HG03066 (cell line): ENCODE data around the gene UGT1A6.
"Not testable (repeated sequence)": the region's sequence is repeated elsewhere in the genome, so short reads cannot be mapped to it uniquely, and the experiment has no call there.

Source experiments
- ATAC-seq: cut with Tn5 transposase; IDR thresholded peaks from one replicate; pipeline ENCODE4 v1.9.1; 2021; ENCODE audit warnings: low read depth; ENCODE audit not compliant: unreplicated experiment

Gene UGT1A6

GRCh38 chr2:233713262-233713615 is 20.5 kb downstream of the UGT1A6 start:
- no peak for ATAC-seq

DNA sequence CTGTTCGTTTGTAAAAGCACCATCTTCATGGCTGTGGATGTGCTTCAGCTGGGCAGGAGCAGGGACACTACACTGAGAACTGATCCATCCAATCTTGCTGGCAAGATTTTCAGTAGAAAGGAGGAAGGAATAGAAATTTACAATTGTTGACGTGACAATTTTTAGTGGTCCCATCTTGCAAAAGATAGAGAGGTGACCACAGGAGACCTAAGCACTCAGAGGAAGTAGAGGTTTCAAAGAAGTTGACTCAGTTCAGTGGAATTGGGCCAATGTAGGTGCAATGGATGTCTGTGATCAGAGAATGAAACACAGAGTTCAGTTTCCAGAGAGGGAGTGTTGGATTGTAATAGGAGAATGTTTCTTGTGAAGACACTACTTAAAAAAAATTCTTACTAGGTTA is 21.4 kb downstream of the UGT1A6 start:
- ATAC-seq = no peak

DNA sequence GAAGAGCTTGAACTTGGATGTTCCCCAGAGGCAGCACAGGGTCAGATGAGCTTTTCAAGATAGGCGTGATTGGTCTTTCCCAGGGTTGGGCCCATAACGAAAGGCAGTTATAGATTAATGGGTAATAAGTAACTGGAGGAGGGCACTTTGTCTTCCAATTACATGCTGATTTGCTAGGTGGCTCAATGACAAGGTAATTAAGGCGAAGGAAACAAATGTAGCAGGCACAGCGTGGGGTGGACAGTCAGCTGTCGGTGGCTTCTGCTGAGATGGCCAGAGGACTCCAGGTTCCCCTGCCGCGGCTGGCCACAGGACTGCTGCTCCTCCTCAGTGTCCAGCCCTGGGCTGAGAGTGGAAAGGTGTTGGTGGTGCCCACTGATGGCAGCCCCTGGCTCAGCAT is 25.9 kb downstream of the UGT1A6 start, which contains the start of gene UGT1A4:
Gene UGT1A4, plus strand, starts transcription at position 185 of the 400 bp plus-strand sequence. Its CDS starts 85 bp downstream, at position 270.
- ATAC-seq = no peak

- no peak for ATAC-seq
Observed at GRCh38 chr2:233728723-233729301, 36.1 kb downstream of the UGT1A6 start, which contains the start of gene UGT1A3. Gene UGT1A3, plus strand, starts transcription at chr2:233729042. Its CDS starts 85 bp downstream, at chr2:233729127.

DNA sequence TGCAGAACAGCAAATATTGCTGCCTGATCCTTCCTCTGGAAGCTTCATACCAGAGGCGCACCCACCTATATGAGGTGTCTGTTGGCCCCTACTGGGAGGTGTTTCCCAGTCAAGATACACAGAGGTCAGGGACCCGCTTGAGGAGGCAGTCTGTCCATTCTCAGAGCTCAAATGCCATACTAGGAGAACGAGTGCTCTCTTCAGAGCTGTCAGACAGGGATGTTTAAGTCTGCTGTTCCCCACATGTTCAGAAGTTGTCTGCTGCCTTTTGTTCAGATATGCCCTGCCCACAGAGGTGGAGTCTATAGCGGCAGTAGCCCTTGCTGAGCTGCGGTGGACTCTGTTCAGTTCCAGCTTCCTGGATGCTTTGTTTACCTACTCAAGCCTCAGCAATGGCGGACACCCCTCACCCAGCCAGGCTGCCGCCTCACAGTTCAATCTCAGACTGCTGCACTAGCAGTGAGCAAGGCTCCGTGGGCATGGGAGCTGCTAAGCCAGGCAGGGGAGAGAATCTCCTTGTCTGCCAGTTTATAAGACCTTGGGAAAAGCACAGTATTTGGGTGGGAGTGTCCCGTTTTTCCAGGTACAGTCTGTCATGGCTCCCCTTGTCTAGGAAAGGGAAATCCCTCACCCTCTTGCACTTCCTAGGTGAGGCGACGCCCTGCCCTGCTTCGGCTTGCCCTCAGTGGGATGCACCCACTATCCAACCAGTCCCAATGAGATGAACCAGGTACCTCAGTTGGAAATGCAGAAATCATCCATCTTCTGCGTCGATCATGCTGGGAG is 44.4 kb downstream of the UGT1A6 start:
- not testable (repeated sequence) for ATAC-seq

DNA sequence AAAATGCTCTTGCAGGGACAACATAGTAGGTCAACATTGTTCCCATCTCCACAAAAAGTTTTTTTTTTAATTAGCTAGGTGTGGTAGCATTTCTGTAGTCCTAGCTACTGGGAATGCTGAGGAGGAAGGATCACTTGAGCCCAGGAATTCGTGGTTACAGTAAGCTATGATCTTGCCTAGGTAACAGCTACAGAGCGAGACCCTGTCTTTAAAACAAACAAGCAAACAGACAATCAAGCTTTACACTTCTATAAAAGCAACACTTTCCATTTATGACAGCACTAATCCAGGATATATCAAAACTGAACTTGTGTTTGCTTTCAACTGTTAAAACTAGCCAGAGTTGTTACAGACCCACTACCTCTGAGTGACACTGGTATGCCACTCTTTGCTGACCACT is 48.2 kb downstream of the UGT1A6 start:
- no peak for ATAC-seq

DNA sequence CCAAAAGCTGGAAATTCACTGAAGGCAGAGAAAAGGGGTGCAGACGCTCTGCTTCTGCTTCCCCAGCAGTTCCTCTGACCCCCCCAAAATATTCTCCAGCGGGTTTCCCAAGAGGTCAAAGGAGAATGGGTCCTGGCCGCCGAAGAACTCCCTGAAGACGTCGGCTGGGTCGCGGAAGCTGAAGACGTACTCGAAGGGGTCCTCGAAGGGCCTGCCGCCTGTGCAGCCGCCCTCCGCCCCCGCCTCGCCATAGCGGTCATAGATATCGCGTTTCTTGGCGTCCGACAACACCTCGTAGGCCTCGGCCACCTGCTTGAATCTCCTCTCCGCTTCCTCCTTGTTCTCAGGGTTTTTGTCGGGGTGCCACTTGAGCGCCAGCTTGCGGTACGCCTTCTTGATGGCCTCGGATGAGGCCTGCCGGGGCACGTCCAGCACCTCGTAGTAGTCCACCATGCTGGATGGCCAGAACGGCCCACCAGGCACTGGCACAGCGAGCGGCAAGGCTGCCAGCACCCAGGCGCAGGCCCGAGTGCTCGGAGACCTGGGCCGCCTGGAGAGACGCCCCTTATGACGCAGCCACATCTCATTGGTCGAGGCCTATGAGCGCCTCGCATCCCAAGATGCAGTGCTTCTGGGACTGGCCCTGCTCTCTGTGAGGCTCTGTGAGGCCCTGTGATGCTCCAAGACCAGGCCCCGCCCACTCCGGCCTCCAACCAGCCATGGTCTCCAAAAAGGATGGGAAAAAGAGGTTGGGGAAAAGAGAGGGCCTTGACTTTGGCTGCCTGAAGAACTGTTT is 51.0 kb downstream of the UGT1A6 start:
- ATAC-seq = no peak

DNA sequence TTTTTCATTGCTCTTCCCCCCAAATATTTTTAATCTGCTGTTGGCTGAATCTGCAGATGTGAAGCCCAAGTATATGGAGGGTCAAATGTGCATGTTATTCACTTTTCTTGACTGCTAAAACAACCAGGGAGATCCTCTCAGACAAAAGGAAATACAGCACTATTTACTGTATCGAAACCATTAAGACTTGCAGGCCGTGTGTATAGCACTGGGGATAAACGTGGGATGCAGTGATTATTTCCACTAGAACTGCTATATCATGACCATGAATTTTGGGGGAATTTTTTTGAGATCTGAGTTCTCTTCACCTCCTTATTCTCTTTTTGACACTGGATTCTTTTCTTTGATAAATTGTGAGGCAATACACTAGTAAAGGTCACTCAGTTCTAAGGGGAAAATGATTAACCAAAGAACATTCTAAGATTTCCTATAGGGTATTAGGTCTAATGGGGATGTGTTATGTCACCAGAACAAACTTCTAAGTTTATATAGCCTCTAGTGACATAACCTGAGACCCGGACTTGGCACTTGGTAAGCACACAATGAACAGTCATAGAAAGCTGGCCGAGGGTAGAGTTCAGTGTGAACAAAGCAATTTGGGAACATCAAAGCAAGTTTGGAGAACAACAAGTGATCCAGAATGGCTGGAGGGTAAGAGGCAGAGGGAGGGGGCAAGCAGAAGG is 52.5 kb downstream of the UGT1A6 start:
- no peak for ATAC-seq

DNA sequence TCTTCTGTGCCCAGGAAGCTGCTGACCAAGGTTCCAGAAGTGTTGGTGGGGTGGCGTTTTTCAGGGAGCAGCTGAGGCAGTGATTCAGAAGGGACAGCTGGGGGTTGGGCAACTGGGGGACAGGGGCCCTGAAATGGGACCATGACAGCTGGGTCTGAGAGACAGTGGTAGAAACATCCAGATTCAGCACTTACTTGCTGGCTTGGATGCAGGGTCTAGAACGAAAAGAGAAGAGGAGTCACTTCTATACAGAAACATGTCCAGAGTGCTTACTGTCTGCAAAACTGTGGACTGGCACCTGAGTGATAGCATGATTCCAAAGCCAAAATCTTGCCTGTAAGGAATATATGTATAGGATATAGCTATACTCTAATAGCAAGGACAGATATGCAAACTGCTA is 53.1 kb downstream of the UGT1A6 start:
- ATAC-seq = not testable (repeated sequence)

- no peak for ATAC-seq
Observed at GRCh38 chr2:233746475-233747282, 54.0 kb downstream of the UGT1A6 start.

DNA sequence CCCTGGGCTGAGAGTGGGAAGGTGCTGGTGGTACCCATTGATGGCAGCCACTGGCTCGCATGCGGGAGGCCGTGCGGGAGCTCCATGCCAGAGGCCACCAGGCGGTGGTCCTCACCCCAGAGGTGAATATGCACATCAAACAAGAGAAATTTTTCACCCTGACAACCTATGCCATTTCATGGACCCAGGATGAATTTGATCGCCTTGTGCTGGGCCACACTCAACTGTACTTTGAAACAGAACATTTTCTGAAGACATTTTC is 54.5 kb downstream of the UGT1A6 start:
- ATAC-seq = no peak

- ATAC-seq = not testable (repeated sequence)
Observed at GRCh38 chr2:233750689-233751088, 58.0 kb downstream of the UGT1A6 start.

DNA sequence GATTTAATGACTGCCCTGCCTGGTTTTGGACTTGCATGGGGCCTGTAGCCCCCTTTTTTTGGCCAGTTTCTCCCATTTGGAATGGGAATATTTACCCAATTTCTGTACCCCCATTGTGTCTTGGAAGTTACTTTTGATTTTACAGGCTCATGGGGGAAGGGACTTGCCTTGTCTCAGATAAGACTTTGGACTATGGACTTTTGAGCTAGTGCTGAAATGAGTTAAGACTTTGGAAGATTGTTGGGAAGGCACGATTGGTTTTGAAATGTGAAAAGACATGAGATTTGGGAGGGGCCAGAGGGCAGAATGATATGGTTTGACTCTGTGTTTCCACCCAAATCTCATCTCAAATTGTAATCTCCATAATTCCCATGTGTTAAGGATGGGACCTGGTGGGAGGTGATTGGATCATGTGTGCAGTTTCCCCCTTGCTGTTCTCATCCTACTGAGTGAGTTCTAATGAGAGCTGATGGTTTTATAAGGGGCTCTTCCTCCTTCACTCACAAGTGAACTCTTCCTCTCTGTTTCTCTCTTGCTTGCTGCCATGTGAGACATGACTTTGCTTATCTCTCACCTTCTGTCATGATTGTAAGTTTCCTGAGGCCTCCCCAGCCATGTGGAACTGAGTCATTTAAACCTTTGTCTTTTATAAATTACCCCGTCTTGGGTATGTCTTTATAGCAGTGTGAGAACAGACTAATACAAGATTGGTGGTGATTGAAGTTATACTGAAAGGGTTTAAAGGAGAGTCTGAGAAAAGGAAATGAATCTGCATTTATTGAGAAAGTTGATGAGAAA is 58.7 kb downstream of the UGT1A6 start:
- ATAC-seq = not testable (repeated sequence)

DNA sequence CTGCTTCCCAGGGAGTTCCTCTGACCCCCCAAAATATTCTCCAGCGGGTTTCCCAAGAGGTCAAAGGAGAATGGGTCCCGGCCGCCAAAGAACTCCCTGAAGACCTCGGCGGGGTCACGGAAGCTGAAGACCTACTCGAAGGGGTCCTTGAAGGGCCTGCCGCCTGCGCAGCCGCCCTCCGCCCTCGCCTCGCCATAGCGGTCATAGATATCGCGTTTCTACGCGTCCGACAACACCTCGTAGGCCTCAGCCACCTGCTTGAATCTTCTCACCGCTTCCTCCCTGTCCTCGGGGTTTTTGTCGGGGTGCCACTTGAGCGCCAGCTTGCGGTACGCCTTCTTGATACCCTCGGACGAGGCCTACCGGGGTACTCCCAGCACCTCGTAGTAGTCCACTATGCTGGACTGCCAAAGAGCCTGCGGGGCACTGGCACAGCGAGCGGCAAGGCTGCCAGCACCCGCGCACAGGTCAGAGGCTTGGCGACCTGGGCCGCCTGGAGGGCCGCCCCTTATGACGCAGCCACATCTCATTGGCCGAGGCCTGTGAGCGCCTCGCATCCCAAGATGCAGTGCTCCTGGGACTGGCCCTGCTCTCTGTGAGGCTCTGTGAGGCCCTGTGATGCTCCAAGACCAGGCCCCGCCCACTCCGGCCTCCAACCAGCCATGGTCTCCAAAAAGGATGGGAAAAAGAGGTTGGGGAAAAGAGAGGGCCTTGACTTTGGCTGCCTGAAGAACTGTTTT is 62.4 kb downstream of the UGT1A6 start:
- no peak for ATAC-seq

GRCh38 chr2:233756429-233757081 is 63.9 kb downstream of the UGT1A6 start:
- ATAC-seq = no peak

- ATAC-seq = no peak
Observed at GRCh38 chr2:233758141-233758540, 65.5 kb downstream of the UGT1A6 start.

DNA sequence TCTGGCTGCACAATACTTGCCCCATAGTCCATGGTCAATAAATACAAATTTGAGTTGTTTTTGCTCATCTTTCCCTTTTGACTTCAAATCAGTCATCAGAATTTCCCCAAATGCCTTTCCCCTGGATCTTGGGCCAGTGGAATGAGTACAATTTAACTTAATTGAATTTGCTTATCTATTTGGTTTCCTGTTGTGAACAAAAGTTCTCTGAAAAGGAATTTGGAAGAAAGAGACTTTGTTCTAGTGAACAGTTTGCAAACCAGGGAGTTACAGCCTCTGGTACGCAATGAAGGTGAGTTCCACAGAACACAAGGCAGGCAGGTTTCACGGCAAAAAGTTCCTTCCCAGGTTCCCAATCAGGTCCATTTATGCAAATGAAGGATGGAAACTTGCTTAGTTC is 66.2 kb downstream of the UGT1A6 start:
- no peak for ATAC-seq

GRCh38 chr2:233760043-233760442 is 67.4 kb downstream of the UGT1A6 start, which contains the start of gene UGT1A1:
Gene UGT1A1, plus strand, starts transcription at chr2:233760270. Its CDS starts 18 bp downstream, at chr2:233760288.
- no peak for ATAC-seq
